Activated CD4-positive, alpha-beta T cell treated with anti-CD3 and anti-CD28 coated beads, Interleukin-2, Interleukin-4, amounts not matched to agents 100 ng/mL and 50 ng/mL, durations not matched to agents 16 hours and 8 hours (primary cell): ENCODE measurements around the gene PAN2.
A peak's percentile ranks its signal among the peaks of the same experiment; 100 is the strongest.
"Not testable (repeated sequence)": the region's sequence is repeated elsewhere in the genome, so short reads cannot be mapped to it uniquely, and the experiment has no call there.

Source experiments
- DNase-seq: peaks from one replicate; pipeline ENCODE4 v3.0.0-alpha.2; 2020; ENCODE audit warnings: low spot score

Gene PAN2

GRCh38 chr12:56308714-56309113 lies 25.1 kb downstream of the PAN2 start:
- no peak for DNase-seq

GRCh38 chr12:56307221-56307965 lies 26.4 kb downstream of the PAN2 start:
- DNase-seq: no peak

- DNase-seq: no peak
Measured at GRCh38 chr12:56304872-56305590, 28.8 kb downstream of the PAN2 start.

- DNase-seq: no peak
Measured at GRCh38 chr12:56304276-56304675, 29.5 kb downstream of the PAN2 start.

GRCh38 chr12:56300644-56301464 lies 32.9 kb downstream of the PAN2 start:
- no peak for DNase-seq

GRCh38 chr12:56299853-56300643 lies 33.8 kb downstream of the PAN2 start, which contains the start of gene CS:
Gene CS, minus strand, starts transcription at chr12:56300330. Its CDS starts 129 bp downstream, at chr12:56300201.
- DNase-seq: peak; percentile 99

- DNase-seq: peak; percentile 42
Measured at GRCh38 chr12:56299308-56299852, 34.4 kb downstream of the PAN2 start.

- DNase-seq: no peak
Measured at GRCh38 chr12:56298828-56299227, 35.0 kb downstream of the PAN2 start.

GRCh38 chr12:56297400-56297799 lies 36.4 kb downstream of the PAN2 start:
- DNase-seq: no peak

GRCh38 chr12:56296295-56296694 lies 37.5 kb downstream of the PAN2 start:
- DNase-seq: no peak

- no peak for DNase-seq
Measured at GRCh38 chr12:56293795-56294194, 40.0 kb downstream of the PAN2 start.

- DNase-seq: no peak
Measured at GRCh38 chr12:56288705-56289387, 45.0 kb downstream of the PAN2 start.

GRCh38 chr12:56286044-56286830 lies 47.6 kb downstream of the PAN2 start:
- no peak for DNase-seq

GRCh38 chr12:56284263-56284662 lies 49.5 kb downstream of the PAN2 start:
- DNase-seq: not testable (repeated sequence)

GRCh38 chr12:56282579-56282978 lies 51.2 kb downstream of the PAN2 start:
- DNase-seq: no peak

GRCh38 chr12:56282030-56282429 lies 51.8 kb downstream of the PAN2 start:
- DNase-seq: no peak

GRCh38 chr12:56280849-56281248 lies 53.0 kb downstream of the PAN2 start:
- DNase-seq: no peak

GRCh38 chr12:56278905-56279304 lies 54.9 kb downstream of the PAN2 start:
- no peak for DNase-seq

GRCh38 chr12:56274299-56274698 lies 59.5 kb downstream of the PAN2 start:
- no peak for DNase-seq

- not testable (repeated sequence) for DNase-seq
Measured at GRCh38 chr12:56272468-56272867, 61.3 kb downstream of the PAN2 start.
